DND-41 (cell line): ENCODE data around the gene MCTP2.

ENCODE experiments used
- ATAC-seq: fragments of 200-7000 bp; cut with Tn5 transposase; 3 replicates; pipeline ENCODE4 v1.9.1; 2021; ENCODE audit warnings: low read depth; ENCODE audit not compliant: insufficient read depth
- DNase-seq: peaks from one replicate; pipeline ENCODE4 v3.0.0-alpha.2; 2020
- H2AFZ ChIP-seq: 2 replicates; pipeline ENCODE4 v1.6.0; 2012; ENCODE audit warnings: low read depth, low read length
- H3K27ac ChIP-seq: 2 replicates; pipeline ENCODE4 v1.5.1; 2012; ENCODE audit warnings: low read length, inconsistent platforms
- H3K27me3 ChIP-seq: fragments of 200-600 bp; sonication (generic); 2 replicates; pipeline ENCODE4 v1.6.0; 2012; ENCODE audit warnings: low read length, mild to moderate bottlenecking, inconsistent platforms; ENCODE audit not compliant: insufficient read depth, poor library complexity
- H3K36me3 ChIP-seq: 2 replicates; pipeline ENCODE4 v1.5.1; 2012; ENCODE audit warnings: low read length, inconsistent platforms; ENCODE audit not compliant: insufficient read depth
- H3K4me1 ChIP-seq: 2 replicates; pipeline ENCODE4 v1.5.1; 2012; ENCODE audit warnings: mild to moderate bottlenecking, low read length; ENCODE audit not compliant: insufficient read depth
- H3K4me2 ChIP-seq: 2 replicates; pipeline ENCODE4 v1.6.0; 2012; ENCODE audit warnings: mild to moderate bottlenecking, moderate library complexity, low read length, inconsistent platforms; ENCODE audit not compliant: insufficient read depth
- H3K4me3 ChIP-seq, 2 experiments: fragments of 200-600 bp in 1 of 2; shearing (Covaris generic) in 1 of 2; 2 replicates each; pipeline ENCODE4 v1.5.1; 2012 to 2016; ENCODE audit warnings: inconsistent platforms in 2 of 2, low read length in 2 of 2, mild to moderate bottlenecking in 2 of 2, low read depth in 1 of 2, moderate library complexity in 1 of 2
- H3K79me2 ChIP-seq: 2 replicates; pipeline ENCODE4 v1.6.0; 2012; ENCODE audit warnings: low read length, inconsistent platforms; ENCODE audit not compliant: insufficient read depth
- H3K9ac ChIP-seq: 2 replicates; pipeline ENCODE4 v1.6.0; 2012; ENCODE audit warnings: low read depth, mild to moderate bottlenecking, inconsistent platforms, low read length, moderate library complexity
- H3K9me3 ChIP-seq: 2 replicates; pipeline ENCODE4 v1.5.1; 2012; ENCODE audit warnings: low read length, moderate library complexity, mild to moderate bottlenecking, inconsistent platforms; ENCODE audit not compliant: insufficient read depth, severe bottlenecking
- H4K20me1 ChIP-seq: 2 replicates; pipeline ENCODE4 v1.6.0; 2012; ENCODE audit warnings: low read length; ENCODE audit not compliant: insufficient read depth
- CTCF ChIP-seq: IDR thresholded peaks from 2 replicates; pipeline ENCODE4 v1.5.1; 2012; ENCODE audit warnings: borderline replicate concordance, low read length, moderate library complexity, mild to moderate bottlenecking; ENCODE audit not compliant: poor library complexity, severe bottlenecking; ENCODE audit errors: extremely low read depth
- EZH2 ChIP-seq: IDR thresholded peaks from 3 replicates; pipeline ENCODE4 v1.6.1; 2012; ENCODE audit warnings: borderline replicate concordance, low read depth, mild to moderate bottlenecking, moderate library complexity, low read length, inconsistent platforms; ENCODE audit not compliant: severe bottlenecking

MCTP2 gene

GRCh38 chr15:94457661-94458060 is 226.3 kb downstream of the MCTP2 start:
- TF ChIP-seq CTCF (no peak), EZH2 (no peak)
- H3K9me3 ChIP-seq: no peaks in the 10 kb centered on the region
- no peaks in the 10 kb centered on the region for H3K27me3 ChIP-seq
- H3K79me2 ChIP-seq: no peaks in the 10 kb centered on the region
- H3K4me2 ChIP-seq: no peak overlapping the region
- no peak overlapping the region for H3K9ac ChIP-seq
- no peak overlapping the region for H3K27ac ChIP-seq
- ATAC-seq (no peak), DNase-seq (no peak)
- H3K36me3 ChIP-seq: no peaks in the 10 kb centered on the region; the same call in 1 of the 2 replicates
- H3K4me3 ChIP-seq: no peak overlapping the region
- no peaks in the 10 kb centered on the region for H4K20me1 ChIP-seq
- no peak overlapping the region for H2AFZ ChIP-seq
- no peaks in the 10 kb centered on the region for H3K4me1 ChIP-seq

- H3K9ac ChIP-seq: no peak overlapping the region
- H3K27me3 ChIP-seq: no peaks in the 10 kb centered on the region
- no peaks in the 10 kb centered on the region for H3K79me2 ChIP-seq
- no peak for ATAC-seq
- no peaks in the 10 kb centered on the region for H3K9me3 ChIP-seq
- no peak overlapping the region for H3K4me3 ChIP-seq
- H3K4me2 ChIP-seq: no peak overlapping the region
- TF ChIP-seq CTCF (no peak), EZH2 (no peak)
- no peak overlapping the region for H2AFZ ChIP-seq
- no peak for DNase-seq
- H3K36me3 ChIP-seq: no peaks in the 10 kb centered on the region; the same call in 1 of the 2 replicates
- no peaks in the 10 kb centered on the region for H3K4me1 ChIP-seq
- no peaks in the 10 kb centered on the region for H4K20me1 ChIP-seq
- no peak overlapping the region for H3K27ac ChIP-seq
These were observed 229.3 kb downstream of the MCTP2 start for GRCh38 chr15:94460624-94461023.

- no peak for ATAC-seq
- no peaks in the 10 kb centered on the region for H3K9me3 ChIP-seq
- no peak overlapping the region for H3K4me2 ChIP-seq
- H3K27me3 ChIP-seq: no peaks in the 10 kb centered on the region
- no peak overlapping the region for H2AFZ ChIP-seq
- no peaks in the 10 kb centered on the region for H4K20me1 ChIP-seq
- no peaks in the 10 kb centered on the region for H3K36me3 ChIP-seq
- no peak for DNase-seq
- no peaks in the 10 kb centered on the region for H3K4me1 ChIP-seq
- no peak overlapping the region for H3K4me3 ChIP-seq
- no peak overlapping the region for H3K9ac ChIP-seq
- H3K79me2 ChIP-seq: no peaks in the 10 kb centered on the region
- no peak overlapping the region for H3K27ac ChIP-seq
- TF ChIP-seq CTCF: no peak
- TF ChIP-seq EZH2: no peak
These were observed 235.7 kb downstream of the MCTP2 start for GRCh38 chr15:94467034-94467433.

- Histone ChIP-seq H3K27ac (no peak overlapping the region), H4K20me1 (no peaks in the 10 kb centered on the region), H3K4me2 (no peak overlapping the region), H2AFZ (no peak overlapping the region), H3K4me3 (no peak overlapping the region), H3K9me3 (no peaks in the 10 kb centered on the region), H3K36me3 (no peaks in the 10 kb centered on the region), H3K79me2 (no peaks in the 10 kb centered on the region), H3K4me1 (no peaks in the 10 kb centered on the region), H3K27me3 (no peaks in the 10 kb centered on the region), H3K9ac (no peak overlapping the region)
- ATAC-seq (no peak), DNase-seq (no peak)
- no peak for TF ChIP-seq EZH2
- no peak for TF ChIP-seq CTCF
These were observed 239.1 kb downstream of the MCTP2 start for GRCh38 chr15:94470492-94470891.
